HG02571 (cell line): Measurements from ENCODE around the gene MYH14.
"Not testable (repeated sequence)": the region's sequence is repeated elsewhere in the genome, so short reads cannot be mapped to it uniquely, and the experiment has no call there.

Experiments used
- ATAC-seq: cut with Tn5 transposase; IDR thresholded peaks from one replicate; pipeline ENCODE4 v1.9.1; 2021; ENCODE audit warnings: mild to moderate bottlenecking, moderate library complexity; ENCODE audit not compliant: unreplicated experiment

MYH14 gene

DNA sequence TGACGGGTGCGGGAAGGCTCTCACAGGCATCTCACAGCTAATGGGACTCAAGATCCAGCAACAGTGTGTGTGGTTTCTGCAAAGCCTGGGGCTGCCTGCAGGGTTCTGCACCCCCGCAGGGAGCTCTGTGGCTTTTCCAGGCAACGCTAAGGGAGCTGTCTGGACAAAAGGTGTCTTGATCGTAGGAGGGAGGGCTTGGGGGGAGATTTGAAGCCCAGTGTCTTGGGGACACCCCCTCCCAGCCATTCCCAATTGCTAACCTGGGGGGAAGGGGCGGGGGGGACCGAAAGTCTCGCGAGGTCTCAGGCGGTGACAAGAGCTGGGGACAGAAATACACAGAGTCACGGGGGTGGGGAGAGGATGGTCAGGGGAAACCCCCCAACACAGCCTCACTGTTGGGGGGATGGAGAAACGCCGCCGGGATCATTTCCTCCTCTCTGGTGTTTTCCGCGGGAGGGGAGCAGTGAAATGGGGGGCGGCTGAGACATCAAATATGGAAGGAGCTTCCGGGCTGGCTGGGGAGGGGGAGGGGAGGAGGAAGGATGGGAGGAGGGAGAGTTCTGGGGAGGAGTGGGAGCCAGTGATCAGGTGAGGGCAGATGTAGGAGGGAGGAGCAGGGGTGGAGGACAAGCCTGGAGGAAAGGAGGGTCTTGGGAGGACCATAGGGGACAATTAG lies 112.5 kb downstream of the MYH14 start:
- ATAC-seq: no peak

DNA sequence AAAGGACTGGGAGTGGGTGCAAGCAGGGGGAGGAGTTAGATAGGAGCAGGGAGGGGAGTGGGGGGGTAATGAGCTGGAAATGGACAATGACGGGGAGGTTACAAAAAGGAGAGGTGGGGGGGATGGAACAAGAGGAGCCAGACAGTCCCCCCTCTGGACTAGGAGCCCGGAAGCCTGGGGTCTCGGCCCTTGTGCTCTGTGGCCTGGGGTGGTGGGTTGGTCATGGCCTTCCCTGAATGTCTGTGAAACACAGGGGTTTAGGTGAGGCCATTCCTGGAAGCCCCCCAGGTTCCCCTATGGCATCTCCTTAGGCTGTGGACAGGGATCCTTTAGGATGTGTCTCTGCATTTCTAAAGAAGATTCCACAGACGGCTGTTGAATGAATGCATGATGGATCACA lies 113.7 kb downstream of the MYH14 start:
- no peak for ATAC-seq

DNA sequence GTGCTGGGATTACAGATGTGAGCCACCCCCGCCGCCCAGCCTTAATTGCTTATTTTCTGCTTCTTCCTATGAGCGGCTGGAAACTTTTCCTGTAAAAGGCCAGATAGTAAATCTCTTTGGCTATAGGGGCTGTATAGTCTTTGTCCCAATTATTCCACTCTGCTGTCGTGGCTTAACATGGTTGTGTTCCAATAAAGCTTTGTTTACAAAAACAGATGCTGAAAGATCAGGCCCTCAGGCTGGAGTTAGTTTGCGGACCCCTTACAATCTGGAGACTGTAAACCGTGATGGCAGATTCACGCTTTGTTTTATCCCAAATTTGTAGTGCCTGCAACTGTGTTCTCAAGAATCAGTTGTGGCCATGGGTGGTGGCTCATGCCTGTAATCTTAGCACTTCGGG lies 115.0 kb downstream of the MYH14 start:
- no peak for ATAC-seq

DNA sequence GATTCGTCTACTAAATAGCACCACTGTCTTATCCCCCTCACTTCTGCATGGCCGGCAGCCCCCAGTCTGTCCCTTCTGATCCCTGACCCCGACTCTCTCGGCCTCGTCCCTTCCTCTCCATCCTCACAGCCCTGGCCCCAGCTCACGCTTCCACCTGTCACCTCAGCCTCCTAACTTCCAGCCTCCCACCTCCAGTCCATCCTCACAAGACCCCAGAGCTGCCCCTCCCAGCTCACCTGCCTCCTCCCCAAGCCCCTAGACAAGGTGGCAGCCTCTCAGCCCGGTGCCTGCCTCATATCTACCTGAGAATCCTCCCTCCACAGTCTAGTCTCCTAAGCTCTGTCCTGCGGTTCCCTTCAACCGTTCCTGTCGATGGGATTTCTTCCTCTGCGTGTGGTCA lies 115.7 kb downstream of the MYH14 start:
- no peak for ATAC-seq

DNA sequence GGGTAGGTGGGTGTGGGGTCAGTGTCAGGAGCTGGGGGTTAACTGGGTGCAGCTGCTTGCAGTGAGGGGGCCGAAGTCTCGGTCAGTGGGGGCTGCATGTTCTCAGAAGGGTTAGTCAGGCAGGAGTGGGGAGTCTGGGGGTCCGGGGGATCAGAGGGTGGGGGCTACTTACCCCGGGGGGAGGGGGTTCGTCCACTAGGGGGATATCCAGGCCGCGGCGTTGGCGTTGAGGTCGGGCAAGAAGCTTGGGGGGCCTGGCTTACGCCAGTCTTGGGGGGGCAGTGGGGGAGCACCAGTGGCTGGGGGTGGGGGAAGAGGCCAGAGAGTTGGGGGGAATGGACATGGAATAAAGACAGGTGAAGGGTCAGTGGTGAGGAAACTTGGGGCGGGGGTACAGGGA lies 116.6 kb downstream of the MYH14 start:
- ATAC-seq: no peak

DNA sequence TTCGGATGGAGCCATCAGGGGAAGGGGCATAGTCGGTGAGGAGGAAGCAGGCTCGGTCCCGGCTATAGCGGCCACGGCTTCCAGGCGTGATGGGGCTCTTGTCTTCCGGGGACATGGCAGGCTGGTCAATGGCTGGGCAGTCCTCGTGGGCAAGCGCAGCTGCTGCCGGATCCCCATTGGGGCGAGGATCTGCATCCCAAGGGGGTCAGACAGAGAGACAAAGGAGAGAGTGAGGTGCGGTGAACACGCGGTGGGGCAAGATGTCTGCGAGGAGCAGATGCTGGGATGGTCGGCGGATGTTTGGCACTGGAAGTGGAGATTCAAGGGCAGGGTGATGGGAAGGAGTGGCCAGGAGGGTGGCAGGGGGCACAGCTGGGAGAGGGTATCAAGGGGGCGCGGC lies 117.2 kb downstream of the MYH14 start:
- ATAC-seq: no peak

DNA sequence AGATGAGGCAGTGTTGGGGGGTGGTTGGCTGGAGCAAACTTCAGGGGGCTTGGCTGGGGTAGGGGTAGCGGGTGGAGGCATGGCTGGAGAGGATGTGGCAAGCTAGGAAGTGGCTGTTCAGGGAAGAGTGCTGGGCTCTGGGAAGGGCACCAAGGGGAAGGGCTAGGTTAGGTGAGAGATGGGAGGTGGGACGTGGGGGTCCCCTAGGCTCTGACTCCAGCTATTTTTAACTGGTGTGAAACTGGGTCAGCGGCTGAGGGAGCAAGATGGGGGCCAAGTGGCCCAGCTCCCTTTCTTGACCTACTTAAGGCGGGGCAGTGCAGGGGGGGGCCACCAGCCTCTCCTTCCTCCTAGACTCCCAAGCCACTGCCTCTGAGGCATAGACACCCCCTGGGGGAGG lies 118.4 kb downstream of the MYH14 start:
- no peak for ATAC-seq

DNA sequence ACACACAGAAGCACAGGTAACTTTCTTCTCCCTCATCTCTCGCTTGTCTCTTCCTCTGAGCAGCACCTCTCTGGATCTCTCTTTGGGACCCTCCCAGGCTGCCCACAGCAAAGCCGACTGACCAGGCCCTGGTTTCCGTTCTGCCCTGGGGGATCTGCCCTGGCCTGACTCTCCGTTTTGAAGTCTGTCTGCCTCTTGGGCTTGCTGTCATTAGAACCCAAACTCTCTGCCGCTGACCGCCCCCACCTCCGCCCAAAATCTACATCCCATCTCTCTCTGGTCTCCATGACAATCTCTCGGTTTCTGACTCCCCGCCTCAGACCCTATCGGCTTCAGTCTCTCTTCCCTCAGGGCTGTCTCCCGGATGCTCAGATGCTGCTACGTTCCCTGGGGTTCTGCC lies 118.8 kb downstream of the MYH14 start:
- no peak for ATAC-seq

DNA sequence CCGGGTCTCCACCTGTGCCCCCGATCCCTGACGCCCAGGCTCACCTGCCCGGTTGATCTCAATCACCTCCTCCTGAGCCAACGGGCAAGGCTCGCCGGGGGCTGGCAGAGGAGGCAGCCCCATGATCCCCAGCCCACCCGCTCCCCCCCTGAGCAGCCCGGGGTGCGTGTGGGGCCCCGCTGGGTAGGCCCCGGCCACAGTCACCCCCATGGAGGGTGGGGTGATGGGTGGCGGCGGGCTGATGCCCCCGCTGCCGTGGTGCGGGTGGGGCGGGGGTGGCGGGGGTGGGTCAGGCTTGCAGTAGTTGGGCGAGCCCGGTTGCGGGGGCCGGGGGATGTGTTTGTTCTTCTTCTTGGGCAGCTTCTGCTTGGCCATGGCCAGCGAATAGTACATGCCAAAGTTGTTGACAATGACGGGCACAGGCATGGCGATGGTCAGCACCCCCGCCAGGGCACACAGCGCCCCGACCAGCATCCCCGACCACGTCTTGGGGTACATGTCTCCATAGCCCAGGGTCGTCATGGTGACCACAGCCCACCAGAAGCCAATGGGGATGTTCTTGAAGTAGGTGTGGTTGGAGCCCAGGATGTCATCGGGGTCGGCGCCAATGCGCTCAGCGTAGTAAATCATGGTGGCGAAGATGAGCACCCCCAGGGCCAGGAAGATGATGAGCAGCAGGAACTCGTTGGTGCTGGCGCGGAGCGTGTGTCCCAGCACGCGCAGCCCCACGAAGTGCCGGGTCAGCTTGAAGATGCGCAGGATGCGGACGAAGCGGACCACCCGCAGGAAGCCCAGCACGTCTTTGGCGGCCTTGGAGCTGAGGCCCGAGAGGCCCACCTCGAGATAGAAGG lies 119.7 kb downstream of the MYH14 start:
- ATAC-seq: no peak

DNA sequence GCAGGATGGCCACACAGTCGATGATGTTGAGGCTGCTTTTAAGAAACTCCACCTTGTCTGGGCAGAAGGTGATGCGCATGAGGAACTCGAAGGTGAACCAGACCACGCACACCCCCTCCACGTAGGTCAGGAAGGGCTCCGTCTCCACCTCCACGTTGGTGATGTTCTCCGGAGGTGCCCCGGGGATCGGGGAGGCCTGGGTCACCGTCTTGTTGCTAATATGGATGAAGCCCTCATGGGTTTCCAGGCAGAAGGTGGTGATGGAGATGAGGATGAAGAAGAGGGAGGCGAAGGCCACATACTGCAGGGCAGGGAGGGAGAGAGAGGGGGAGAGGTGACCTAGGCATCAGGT lies 120.3 kb downstream of the MYH14 start:
- no peak for ATAC-seq

DNA sequence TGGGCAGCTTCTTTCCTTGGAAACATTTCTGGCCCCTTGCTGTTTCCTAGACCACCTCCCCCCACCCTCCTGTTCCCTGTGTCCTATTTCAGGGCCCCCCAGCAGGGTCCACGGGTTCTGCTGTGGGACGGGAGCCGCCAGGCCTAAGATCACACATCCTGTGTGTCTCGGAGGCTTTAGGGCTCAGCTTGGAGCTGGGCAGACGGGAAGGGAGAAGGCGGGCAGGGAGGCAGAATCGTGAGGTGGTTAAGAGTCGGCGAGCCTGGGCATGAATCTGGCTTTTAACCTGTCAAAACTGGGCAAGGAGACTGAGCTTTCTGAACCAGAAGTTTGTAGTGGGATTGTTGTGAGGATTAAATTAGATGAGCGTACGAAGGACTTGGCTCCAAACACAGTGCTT lies 120.9 kb downstream of the MYH14 start:
- ATAC-seq: no peak

DNA sequence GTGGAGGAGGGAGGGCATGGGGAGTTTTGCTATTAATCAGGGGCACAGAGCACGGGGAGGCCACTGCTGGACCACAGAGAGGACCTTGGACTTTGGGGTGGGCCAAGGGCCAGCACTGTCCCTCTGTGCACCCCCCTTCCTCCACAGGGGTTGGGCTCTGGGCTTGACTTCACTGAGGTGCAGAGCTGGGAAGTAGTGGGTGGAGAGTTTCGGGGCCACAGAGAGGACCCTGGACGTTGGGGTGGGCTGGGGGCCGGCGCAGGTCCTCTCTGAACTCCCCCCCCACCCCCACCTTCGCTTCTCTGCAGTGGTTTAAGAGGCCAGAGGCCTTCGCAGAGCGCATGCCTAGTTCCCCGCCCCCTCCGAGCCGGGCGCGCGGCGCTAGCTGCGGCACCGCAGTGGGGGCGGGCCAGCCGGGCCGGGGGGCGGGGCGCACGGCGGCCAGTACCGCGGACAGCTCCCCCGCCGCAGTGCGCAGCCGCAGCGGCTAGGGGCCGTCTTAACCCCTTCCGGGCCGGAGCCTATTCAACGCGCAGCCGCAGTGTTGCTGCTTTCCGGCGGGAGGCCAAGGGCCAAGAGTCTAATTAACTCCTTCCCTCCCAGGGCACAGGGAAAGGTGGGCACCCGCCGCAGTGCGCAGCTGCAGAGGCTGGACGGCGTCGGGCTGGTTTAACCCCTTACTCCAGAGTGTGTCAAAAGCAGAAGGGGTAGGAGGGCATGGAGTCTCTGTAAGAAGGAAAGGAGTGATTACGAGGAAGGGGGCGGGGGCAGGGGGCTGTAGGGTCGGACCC lies 122.1 kb downstream of the MYH14 start:
- ATAC-seq: no peak

DNA sequence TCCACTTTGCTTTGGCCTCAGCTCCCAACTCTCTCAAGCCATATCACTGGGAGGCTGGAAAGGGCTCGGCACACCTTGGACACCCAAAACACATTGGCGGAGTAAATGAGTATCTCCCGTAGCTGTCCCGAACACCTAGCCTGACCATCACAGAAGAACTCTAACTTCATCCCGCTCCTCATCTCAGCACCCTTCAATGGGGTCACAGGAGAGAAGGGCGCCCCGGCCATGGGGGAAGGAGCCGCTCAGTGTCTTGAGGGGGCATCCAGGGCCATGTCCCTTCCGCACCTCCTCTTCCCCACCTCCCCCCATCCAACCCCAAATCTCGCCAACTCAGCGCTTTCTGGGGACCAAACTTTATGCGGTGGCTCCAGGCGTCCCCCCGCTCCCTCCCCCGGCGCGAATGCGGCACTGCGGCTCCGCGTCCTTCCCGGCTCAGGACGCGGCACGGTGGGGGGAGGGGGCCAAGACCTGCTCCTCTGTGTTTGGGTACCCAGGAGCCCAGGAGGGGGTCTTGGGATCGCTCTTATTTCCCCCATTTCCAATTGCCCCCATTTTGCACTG lies 122.8 kb downstream of the MYH14 start:
- no peak for ATAC-seq

DNA sequence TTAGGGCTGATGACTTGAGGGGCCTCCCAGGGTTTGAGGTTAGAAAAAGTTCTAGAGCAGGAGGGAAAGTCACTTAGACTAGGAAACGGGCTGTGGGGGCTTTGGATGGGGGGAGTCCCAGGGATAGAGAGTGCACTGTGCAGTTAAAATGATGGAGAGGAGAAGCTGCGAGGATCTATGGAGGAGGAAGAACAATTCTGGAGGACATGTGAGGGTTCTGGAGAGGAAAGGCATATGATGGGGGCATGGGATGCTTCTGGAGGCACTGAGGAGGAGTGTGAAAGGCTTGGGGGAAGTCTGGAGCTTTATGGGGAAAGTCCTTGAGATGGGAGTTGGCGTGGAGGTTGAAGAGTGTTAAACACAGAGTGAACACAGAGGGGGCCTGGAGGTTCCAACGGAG lies 123.6 kb downstream of the MYH14 start:
- no peak for ATAC-seq

DNA sequence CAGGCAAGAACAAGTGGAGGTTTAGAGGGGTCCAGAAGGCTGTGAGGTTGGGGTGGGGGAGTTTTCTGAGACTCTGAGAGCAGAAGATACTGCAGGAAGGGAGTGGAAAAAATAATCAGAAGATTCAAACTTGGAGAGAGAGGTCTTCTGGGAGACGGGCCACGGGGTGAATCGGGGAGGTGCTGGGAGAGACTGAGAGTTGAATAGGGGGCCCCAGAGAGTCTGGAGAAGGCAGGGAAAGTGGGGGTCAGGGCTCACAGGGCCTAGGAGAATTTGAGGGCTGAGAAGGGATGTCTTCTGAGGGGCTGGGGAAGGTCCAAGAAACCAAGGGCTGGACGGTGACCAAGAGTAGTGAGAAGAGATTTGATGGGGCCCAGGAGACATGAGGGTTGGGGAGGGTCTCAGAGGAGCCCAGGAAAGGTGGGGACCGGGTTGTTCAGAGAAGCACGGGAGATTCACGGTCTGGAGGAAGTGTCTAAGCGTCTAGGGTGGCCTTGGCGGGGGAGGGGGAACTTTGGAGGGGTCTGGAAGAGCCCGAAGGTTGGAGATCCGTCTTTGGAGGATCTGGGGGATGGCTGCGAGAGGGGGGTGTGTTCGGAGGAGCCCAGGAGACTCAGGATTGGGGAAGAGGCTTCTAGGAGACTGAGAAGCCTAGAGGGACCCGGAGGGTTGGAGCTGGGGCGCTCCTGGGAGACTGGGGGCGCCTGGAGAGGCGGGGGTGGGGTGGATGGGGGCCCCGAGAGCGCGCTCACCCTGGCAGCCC lies 124.2 kb downstream of the MYH14 start:
- ATAC-seq: no peak

DNA sequence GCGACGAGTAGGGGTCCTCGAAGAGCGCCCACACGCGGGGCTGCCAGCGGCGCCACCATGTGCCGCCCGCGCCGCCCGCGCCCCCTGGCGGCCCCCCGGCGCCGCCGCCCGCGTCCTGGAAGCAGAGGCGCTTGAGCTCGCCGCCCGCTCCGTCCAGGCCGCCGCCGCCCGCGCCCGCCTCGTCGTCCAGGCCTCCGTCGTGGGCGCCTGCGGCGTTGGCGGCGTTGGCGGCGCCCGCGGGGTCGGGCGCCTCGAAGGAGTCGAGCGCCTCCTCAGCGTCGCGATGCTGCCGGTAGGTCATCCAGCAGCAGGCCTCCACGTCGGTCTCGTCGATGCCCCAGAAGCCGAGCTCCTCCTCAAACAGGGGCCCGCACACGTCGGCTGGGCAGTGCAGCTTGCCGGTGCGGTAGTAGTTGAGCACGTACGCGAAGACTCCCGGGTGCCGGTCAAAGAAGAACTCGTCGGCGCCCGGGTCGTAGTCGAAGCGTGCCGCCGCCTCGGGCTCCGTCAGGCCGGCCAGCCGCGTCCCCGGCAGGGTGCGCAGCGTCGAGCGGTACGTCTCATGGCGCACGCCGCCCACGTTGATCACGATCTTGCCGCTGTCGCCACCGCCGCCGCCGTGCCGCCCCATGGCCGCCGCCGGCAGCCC lies 124.9 kb downstream of the MYH14 start:
- ATAC-seq: no peak

DNA sequence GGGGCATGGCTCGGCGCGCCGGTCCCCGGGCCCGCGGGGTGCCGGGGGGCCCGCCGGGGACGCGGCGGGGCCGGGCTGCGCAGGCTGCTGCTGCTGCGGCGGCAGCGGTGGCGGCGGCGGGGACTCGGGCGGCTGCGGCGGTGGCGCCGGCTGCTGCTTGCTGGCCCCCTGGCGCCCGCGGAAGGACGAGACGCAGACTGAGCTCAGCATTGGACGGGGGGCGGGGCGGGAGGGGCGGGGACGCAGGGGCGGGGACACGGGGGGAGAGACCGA lies 125.4 kb downstream of the MYH14 start:
- peak; percentile 11 for ATAC-seq

DNA sequence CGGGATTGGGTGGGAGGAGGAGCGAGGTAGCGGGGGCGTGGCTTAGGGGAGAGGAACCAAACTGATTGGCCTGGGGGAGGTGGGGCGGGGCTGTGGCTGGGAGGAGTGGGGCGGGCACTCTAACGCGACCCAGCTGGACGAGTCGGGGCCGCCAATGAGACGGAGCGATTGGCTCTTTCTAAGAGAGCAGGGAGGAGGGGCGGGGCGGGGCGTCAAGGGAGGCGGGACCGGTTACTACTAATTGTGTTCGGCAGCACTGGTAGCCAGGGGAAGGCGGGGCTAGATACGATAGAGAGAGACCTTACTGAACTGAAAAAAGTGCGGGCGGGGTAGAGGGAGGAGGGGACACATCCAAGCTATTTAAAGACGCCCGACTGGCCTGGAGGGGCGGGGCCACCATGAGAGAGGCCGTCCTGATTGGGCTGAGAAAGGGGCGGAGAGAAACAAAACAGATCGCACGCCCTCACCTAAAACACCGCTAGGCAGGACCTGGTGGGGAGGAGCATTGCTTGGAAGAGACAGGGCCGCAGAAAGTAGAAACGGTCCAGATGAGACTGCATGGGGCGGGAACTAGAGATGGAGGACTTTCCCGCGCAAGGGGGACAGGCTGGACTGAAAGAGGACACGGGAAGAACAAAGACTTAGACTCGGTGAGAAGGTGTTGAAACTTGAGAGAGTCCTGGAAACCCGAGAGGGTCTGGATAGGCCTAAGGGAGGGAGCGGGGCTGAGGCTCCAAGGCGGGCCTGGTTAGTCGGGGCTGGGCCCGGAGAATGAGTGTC lies 125.9 kb downstream of the MYH14 start, which contains the start of gene KCNC3:
Gene KCNC3 (minus strand): TSS at position 232 of the 780 bp plus-strand sequence. CDS start 295 bp downstream, outside the sequence.
- ATAC-seq: peak; percentile 42

DNA sequence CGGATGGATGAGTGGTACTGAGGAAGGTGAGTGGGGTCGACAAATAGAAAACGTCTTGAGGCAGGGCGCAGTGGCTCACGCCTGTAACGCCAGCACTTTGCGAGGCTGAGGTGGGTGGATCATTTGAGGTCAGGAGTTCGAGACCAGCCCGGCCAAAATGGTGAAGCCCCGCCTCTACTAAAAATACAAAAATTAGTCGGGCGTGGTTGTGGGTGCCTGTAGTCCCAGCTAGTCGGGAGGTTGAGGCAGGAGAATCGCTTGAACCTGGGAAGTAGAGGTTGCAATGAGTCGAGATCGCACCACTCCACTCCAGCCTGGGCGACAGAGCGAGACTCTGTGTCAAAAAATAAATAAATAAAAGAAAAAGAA lies 126.5 kb downstream of the MYH14 start:
- ATAC-seq: not testable (repeated sequence)
